Muscle of arm (tissue), 14 donors: ENCODE measurements around the gene DLST. TPM values are rescaled to one million over a fixed set of nuclear protein-coding genes. Genes with fewer than 3 reads are reported as not detected.

Experiments used
- DNase-seq: peaks from one replicate; pipeline ENCODE4 v3.0.0-alpha.2; 2013
- long read RNA-seq, 11 donors: transcript quantifications; one replicate each; lab custom pipeline, GENCODE V29; 2026
- polyA plus RNA-seq, 12 donors: library from polyadenylated mRNA; unstranded; fragments of 120-200 nt; gene quantifications; one replicate each; pipeline ENCODE4 v1.2.1, GENCODE V29; 2013; ENCODE audit not compliant: insufficient read length in 12 of 12

DLST gene
- polyA plus RNA-seq: 10 to 100 TPM in 11 of 12 donors, not detected in 1; 64.6 to 83.3 (median 71.6) TPM
- long read RNA-seq, donor 1, transcript DLST-202 (15 exons, 2,838 nt): major isoform, 7 of 10 reads
- long read RNA-seq, donor 1, partial matches to known transcripts: 0 of 10 reads
- long read RNA-seq, donor 1, other reads (novel, unspliced or antisense): 0 of 10 reads
- long read RNA-seq, donor 2, transcript DLST-202 (15 exons, 2,838 nt): major isoform, 8 of 28 reads
- long read RNA-seq, donor 2, partial matches to known transcripts: 16 of 28 reads
- long read RNA-seq, donor 2, other reads (novel, unspliced or antisense): 0 of 28 reads
- long read RNA-seq, donor 3, partial matches to known transcripts: 15 of 17 reads
- long read RNA-seq, donor 3, other reads (novel, unspliced or antisense): 0 of 17 reads
- long read RNA-seq, donor 4, partial matches to known transcripts: 10 of 13 reads
- long read RNA-seq, donor 4, other reads (novel, unspliced or antisense): 0 of 13 reads
- long read RNA-seq, donor 5, transcript DLST-202 (15 exons, 2,838 nt): major isoform, 9 of 14 reads
- long read RNA-seq, donor 5, partial matches to known transcripts: 0 of 14 reads
- long read RNA-seq, donor 5, other reads (novel, unspliced or antisense): 0 of 14 reads
- long read RNA-seq, donor 6, transcript DLST-202 (15 exons, 2,838 nt): major isoform, 5 of 7 reads
- long read RNA-seq, donor 6, partial matches to known transcripts: 0 of 7 reads
- long read RNA-seq, donor 6, other reads (novel, unspliced or antisense): 0 of 7 reads
- long read RNA-seq, donor 7, transcript DLST-202 (15 exons, 2,838 nt): major isoform, 7 of 9 reads
- long read RNA-seq, donor 7, partial matches to known transcripts: 0 of 9 reads
- long read RNA-seq, donor 7, other reads (novel, unspliced or antisense): 0 of 9 reads
- long read RNA-seq, donor 8, transcript DLST-202 (15 exons, 2,838 nt): major isoform, 19 of 22 reads
- long read RNA-seq, donor 8, partial matches to known transcripts: 0 of 22 reads
- long read RNA-seq, donor 8, other reads (novel, unspliced or antisense): 0 of 22 reads
- long read RNA-seq, donor 9, partial matches to known transcripts: 0 of 5 reads
- long read RNA-seq, donor 9, other reads (novel, unspliced or antisense): 0 of 5 reads
- long read RNA-seq, donor 10, transcript DLST-202 (15 exons, 2,838 nt): major isoform, 12 of 15 reads
- long read RNA-seq, donor 10, partial matches to known transcripts: 0 of 15 reads
- long read RNA-seq, donor 10, other reads (novel, unspliced or antisense): 0 of 15 reads
- long read RNA-seq, donor 11, transcript DLST-202 (15 exons, 2,838 nt): major isoform, 13 of 19 reads
- long read RNA-seq, donor 11, partial matches to known transcripts: 0 of 19 reads
- long read RNA-seq, donor 11, other reads (novel, unspliced or antisense): 0 of 19 reads

- peak; percentile 90 for DNase-seq
These were observed at the start of gene DLST for GRCh38 chr14:74881431-74882102. Gene DLST, plus strand, starts transcription at chr14:74881916. Its CDS starts 38 bp downstream, at chr14:74881954.

- DNase-seq: no peak
These were observed 48.9 kb upstream of the DLST start for GRCh38 chr14:74832849-74833248.

- DNase-seq: no peak
These were observed 46.9 kb upstream of the DLST start for GRCh38 chr14:74834692-74835392.

- DNase-seq: no peak
These were observed 46.0 kb upstream of the DLST start for GRCh38 chr14:74835645-74836250.

- DNase-seq: no peak
These were observed 45.3 kb upstream of the DLST start for GRCh38 chr14:74836251-74836960.

GRCh38 chr14:74838166-74838565, 43.5 kb upstream of the DLST start:
- no peak for DNase-seq

GRCh38 chr14:74840603-74841030, 41.1 kb upstream of the DLST start:
- DNase-seq: no peak

- DNase-seq: no peak
These were observed 40.2 kb upstream of the DLST start for GRCh38 chr14:74841230-74842207.

- DNase-seq: no peak
These were observed 38.1 kb upstream of the DLST start for GRCh38 chr14:74843653-74844052.

- DNase-seq: peak; percentile 61
These were observed 35.5 kb upstream of the DLST start for GRCh38 chr14:74846168-74846567.

GRCh38 chr14:74846968-74847665, 34.6 kb upstream of the DLST start:
- DNase-seq: no peak

GRCh38 chr14:74848768-74849167, 32.9 kb upstream of the DLST start:
- DNase-seq: no peak

GRCh38 chr14:74852922-74853530, 28.7 kb upstream of the DLST start:
- DNase-seq: peak; percentile 45

GRCh38 chr14:74853581-74853980, 28.1 kb upstream of the DLST start:
- no peak for DNase-seq

- no peak for DNase-seq
These were observed 26.7 kb upstream of the DLST start for GRCh38 chr14:74855021-74855420.

GRCh38 chr14:74855945-74856344, 25.8 kb upstream of the DLST start:
- no peak for DNase-seq

- DNase-seq: no peak
These were observed 25.4 kb upstream of the DLST start for GRCh38 chr14:74856366-74856765.
